Skeletal muscle tissue (tissue), 4 donors: ENCODE measurements around the gene GTF2F2. TPM values are rescaled to one million over a fixed set of nuclear protein-coding genes. Genes with fewer than 3 reads are reported as not detected.
A peak's percentile ranks its signal among the peaks of the same experiment; 100 is the strongest.
"Not testable (repeated sequence)": the region's sequence is repeated elsewhere in the genome, so short reads cannot be mapped to it uniquely, and the experiment has no call there.

Experiments used
- H3K27ac ChIP-seq: one replicate; pipeline ENCODE4 v1.7.0; 2013; ENCODE audit warnings: mild to moderate bottlenecking, low read depth, low read length, inconsistent platforms
- H3K27me3 ChIP-seq, 3 donors: one replicate each; pipeline ENCODE4 v1.7.0; 2013; ENCODE audit warnings: low read length in 3 of 3; ENCODE audit not compliant: control insufficient read depth in 3 of 3, insufficient read depth in 3 of 3
- H3K36me3 ChIP-seq, 3 donors: one replicate each; pipeline ENCODE4 v1.7.0; 2013; ENCODE audit warnings: low read length in 3 of 3; ENCODE audit not compliant: control insufficient read depth in 3 of 3, insufficient read depth in 3 of 3
- H3K4me1 ChIP-seq, 3 donors: one replicate each; pipeline ENCODE4 v1.7.0; 2013; ENCODE audit warnings: low read length in 3 of 3, mild to moderate bottlenecking in 3 of 3; ENCODE audit not compliant: control insufficient read depth in 3 of 3, insufficient read depth in 3 of 3
- H3K4me3 ChIP-seq, 3 donors: one replicate each; pipeline ENCODE4 v1.7.0; 2013; ENCODE audit warnings: low read length in 3 of 3
- H3K9ac ChIP-seq, 3 donors: one replicate each; pipeline ENCODE4 v1.7.0; 2013; ENCODE audit warnings: low read length in 3 of 3, mild to moderate bottlenecking in 3 of 3, moderate library complexity in 2 of 3, low read depth in 1 of 3
- H3K9me3 ChIP-seq, 3 donors: one replicate each; pipeline ENCODE4 v1.7.0; 2013; ENCODE audit warnings: low read length in 3 of 3; ENCODE audit not compliant: control insufficient read depth in 3 of 3
- total RNA-seq: library from RNA; depleted of rRNA; stranded (reverse); fragments of >200 nt; gene quantifications from one replicate; pipeline ENCODE4 v1.2.3, GENCODE V29; 2014
- donor health status: Osteomylitis.

The GTF2F2 gene
- total RNA-seq, 1 donor from 2014 or later, result 15.7 TPM

- H3K27me3 ChIP-seq, result no peaks in the 10 kb centered on the region
- H3K9me3 ChIP-seq, result no peaks in the 10 kb centered on the region
- peak overlapping the region; percentile 45 for H3K27ac ChIP-seq
- no peaks in the 10 kb centered on the region for H3K36me3 ChIP-seq
- H3K4me1 ChIP-seq, result peaks cover 12 to 39% (median 18%) of the 10 kb centered on the region in 3 donors
- no peak overlapping the region for H3K4me3 ChIP-seq
- H3K9ac ChIP-seq, result no peak overlapping the region
These were observed 175.2 kb downstream of the GTF2F2 start for GRCh38 chr13:45295536-45295935.

GRCh38 chr13:45296259-45296658 lies 175.9 kb downstream of the GTF2F2 start:
- Histone ChIP-seq H3K4me3 (no peak overlapping the region), H3K4me1 (peaks cover 12 to 39% (median 18%) of the 10 kb centered on the region in 3 donors), H3K27ac (peak overlapping the region; percentile 45), H3K9ac (no peak overlapping the region), H3K9me3 (no peaks in the 10 kb centered on the region), H3K36me3 (no peaks in the 10 kb centered on the region), H3K27me3 (peaks cover 0 to 2% (median 0%) of the 10 kb centered on the region in 3 donors)

DNA sequence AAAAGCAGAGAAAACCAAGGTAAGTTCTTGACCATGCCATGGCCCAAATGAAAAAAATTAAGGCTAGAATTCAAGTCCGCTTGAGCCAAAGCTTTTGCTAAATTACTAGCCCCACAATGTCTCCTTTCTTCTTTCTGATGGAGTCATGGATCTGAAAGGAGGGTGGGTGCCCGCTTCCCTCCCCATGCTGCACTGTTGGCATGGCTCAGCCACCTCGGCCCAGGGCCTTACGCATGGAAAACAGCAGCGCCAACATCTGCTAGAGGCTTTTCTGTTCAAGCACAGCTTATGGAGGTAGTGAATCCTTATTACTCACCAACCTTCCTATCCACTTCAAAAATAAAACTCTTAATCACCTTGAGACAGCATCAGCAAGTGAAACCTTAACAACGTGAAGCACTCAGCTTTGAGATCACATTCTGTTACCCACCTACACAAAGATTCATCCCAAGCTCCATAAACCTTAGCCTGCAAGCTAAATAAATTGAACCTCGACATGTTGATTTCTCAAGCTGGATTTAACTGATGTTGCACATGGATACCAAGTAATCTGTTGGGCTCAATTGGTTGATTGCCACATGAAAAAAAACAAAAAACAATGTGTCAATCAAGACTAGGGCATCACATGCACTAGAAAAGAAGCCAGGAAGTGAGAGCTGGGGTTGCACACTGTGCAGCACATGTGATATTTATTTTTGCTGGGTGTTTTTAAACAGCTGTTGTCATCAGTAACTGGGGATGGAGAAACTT lies 177.3 kb downstream of the GTF2F2 start:
- peaks cover 0 to 7% (median 0%) of the 10 kb centered on the region in 3 donors for H3K27me3 ChIP-seq
- peak overlapping the region; percentile 63 for H3K27ac ChIP-seq
- H3K4me1 ChIP-seq, result peaks cover 12 to 39% (median 18%) of the 10 kb centered on the region in 3 donors
- H3K36me3 ChIP-seq, result no peaks in the 10 kb centered on the region
- H3K9ac ChIP-seq, result peak overlapping the region in 1 of 3 donors; percentile 59
- H3K4me3 ChIP-seq, result peak overlapping the region in 1 of 3 donors; percentile 0
- H3K9me3 ChIP-seq, result no peaks in the 10 kb centered on the region

DNA sequence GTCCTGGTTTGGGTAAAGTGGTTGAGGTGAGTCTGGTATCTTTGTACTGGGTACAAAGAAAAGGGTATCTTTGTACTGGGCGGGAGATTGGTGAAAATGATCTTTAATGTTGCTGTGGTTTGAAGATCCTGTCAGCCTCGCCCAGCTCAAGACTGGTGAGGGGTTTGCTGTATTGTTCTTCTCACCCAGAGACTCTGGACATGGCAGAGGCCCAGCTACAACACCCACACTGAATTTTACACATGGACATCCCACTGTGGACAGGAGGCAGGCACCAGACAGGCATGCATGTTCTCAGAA lies 177.8 kb downstream of the GTF2F2 start:
- Histone ChIP-seq H3K9ac (no peak overlapping the region), H3K9me3 (no peaks in the 10 kb centered on the region), H3K36me3 (no peaks in the 10 kb centered on the region), H3K27me3 (peaks cover 0 to 7% (median 0%) of the 10 kb centered on the region in 3 donors), H3K27ac (peak overlapping the region; percentile 63), H3K4me1 (peaks cover 12 to 39% (median 18%) of the 10 kb centered on the region in 3 donors), H3K4me3 (peak overlapping the region in 1 of 3 donors; percentile 0)

GRCh38 chr13:45298550-45298949 lies 178.2 kb downstream of the GTF2F2 start:
- H3K9ac ChIP-seq, H3K9me3 ChIP-seq, H3K27me3 ChIP-seq, H3K36me3 ChIP-seq, H3K4me3 ChIP-seq: not testable (repeated sequence)
- H3K27ac ChIP-seq, result peak overlapping the region; percentile 63
- H3K4me1 ChIP-seq, result peaks cover 12 to 39% (median 18%) of the 10 kb centered on the region in 3 donors

- Histone ChIP-seq H3K9ac (no peak overlapping the region), H3K4me1 (peaks cover 12 to 39% (median 18%) of the 10 kb centered on the region in 3 donors), H3K36me3 (no peaks in the 10 kb centered on the region), H3K27ac (no peak overlapping the region), H3K9me3 (no peaks in the 10 kb centered on the region), H3K27me3 (peaks cover 0 to 11% (median 0%) of the 10 kb centered on the region in 3 donors), H3K4me3 (no peak overlapping the region)
These were observed 178.9 kb downstream of the GTF2F2 start for GRCh38 chr13:45299194-45299593.

- Histone ChIP-seq H3K36me3 (no peaks in the 10 kb centered on the region), H3K9me3 (no peaks in the 10 kb centered on the region), H3K27me3 (peaks cover 0 to 13% (median 0%) of the 10 kb centered on the region in 3 donors), H3K4me1 (peaks cover 12 to 35% (median 16%) of the 10 kb centered on the region in 3 donors), H3K27ac (no peak overlapping the region), H3K9ac (no peak overlapping the region), H3K4me3 (no peak overlapping the region)
These were observed 180.1 kb downstream of the GTF2F2 start for GRCh38 chr13:45300190-45300985.

DNA sequence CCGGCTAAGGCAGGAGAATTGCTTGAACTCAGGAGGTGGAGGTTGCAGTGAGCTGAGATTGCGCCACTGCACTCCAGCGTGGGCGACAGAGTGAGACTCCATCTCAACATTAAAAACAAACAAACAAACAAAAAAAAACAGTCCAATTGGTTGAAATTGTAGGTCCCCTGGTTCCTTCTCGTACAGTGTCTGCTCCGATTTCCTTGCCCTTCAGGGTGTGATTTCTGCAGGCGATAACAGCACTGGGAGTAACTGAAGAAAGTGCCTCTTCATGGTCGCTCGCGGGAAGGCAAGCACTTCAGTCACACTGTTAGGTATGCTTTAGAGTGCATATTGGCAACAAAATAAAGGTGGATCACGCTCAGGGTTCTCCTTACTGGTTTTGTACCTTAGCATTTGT lies 181.0 kb downstream of the GTF2F2 start:
- no peaks in the 10 kb centered on the region for H3K36me3 ChIP-seq
- H3K9ac ChIP-seq, result no peak overlapping the region
- H3K27ac ChIP-seq, result no peak overlapping the region
- no peak overlapping the region for H3K4me3 ChIP-seq
- H3K9me3 ChIP-seq, result no peaks in the 10 kb centered on the region
- peaks cover 0 to 13% (median 0%) of the 10 kb centered on the region in 3 donors for H3K27me3 ChIP-seq
- H3K4me1 ChIP-seq, result peaks cover 12 to 31% (median 12%) of the 10 kb centered on the region in 3 donors

- Histone ChIP-seq H3K9ac (no peak overlapping the region), H3K36me3 (no peaks in the 10 kb centered on the region), H3K4me1 (peaks cover 10 to 20% (median 10%) of the 10 kb centered on the region in 3 donors), H3K4me3 (no peak overlapping the region), H3K9me3 (no peaks in the 10 kb centered on the region), H3K27me3 (peaks cover 0 to 13% (median 0%) of the 10 kb centered on the region in 3 donors), H3K27ac (no peak overlapping the region)
These were observed 182.2 kb downstream of the GTF2F2 start for GRCh38 chr13:45302507-45302906.

DNA sequence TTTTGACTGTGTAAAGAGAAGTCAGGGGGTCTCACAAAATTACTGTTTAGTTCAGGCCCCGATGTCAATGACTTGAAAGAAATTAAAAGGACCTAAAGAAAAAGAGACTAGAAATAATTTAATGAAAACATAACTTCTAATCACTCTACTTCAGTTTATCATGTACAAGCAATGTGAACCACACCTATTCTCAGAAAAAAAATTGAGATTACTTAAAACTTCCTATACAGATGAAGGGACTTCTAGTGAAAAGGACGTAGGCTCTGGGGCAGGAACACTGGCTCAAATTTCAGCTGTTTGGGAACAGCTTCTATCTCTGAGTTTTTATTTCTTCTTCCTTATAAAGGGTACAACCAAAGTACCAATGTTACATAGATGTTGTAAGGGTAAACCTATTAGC lies 182.7 kb downstream of the GTF2F2 start:
- Histone ChIP-seq H3K4me3 (no peak overlapping the region), H3K27me3 (peaks cover 0 to 13% (median 0%) of the 10 kb centered on the region in 3 donors)

More for the DNA sequence above, 182.7 kb downstream of the GTF2F2 start:
- Histone ChIP-seq H3K9ac (peak overlapping the region in 1 of 3 donors; percentile 2), H3K9me3 (no peaks in the 10 kb centered on the region), H3K4me1 (peaks cover 5 to 15% (median 5%) of the 10 kb centered on the region in 3 donors), H3K36me3 (no peaks in the 10 kb centered on the region), H3K27ac (no peak overlapping the region)
